Measurements from ENCODE around the gene SLC25A40.
"Not testable (repeated sequence)": the region's sequence is repeated elsewhere in the genome, so short reads cannot be mapped to it uniquely, and the experiment has no call there.

Gene SLC25A40, protein sequence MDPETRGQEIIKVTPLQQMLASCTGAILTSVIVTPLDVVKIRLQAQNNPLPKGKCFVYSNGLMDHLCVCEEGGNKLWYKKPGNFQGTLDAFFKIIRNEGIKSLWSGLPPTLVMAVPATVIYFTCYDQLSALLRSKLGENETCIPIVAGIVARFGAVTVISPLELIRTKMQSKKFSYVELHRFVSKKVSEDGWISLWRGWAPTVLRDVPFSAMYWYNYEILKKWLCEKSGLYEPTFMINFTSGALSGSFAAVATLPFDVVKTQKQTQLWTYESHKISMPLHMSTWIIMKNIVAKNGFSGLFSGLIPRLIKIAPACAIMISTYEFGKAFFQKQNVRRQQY

DNA sequence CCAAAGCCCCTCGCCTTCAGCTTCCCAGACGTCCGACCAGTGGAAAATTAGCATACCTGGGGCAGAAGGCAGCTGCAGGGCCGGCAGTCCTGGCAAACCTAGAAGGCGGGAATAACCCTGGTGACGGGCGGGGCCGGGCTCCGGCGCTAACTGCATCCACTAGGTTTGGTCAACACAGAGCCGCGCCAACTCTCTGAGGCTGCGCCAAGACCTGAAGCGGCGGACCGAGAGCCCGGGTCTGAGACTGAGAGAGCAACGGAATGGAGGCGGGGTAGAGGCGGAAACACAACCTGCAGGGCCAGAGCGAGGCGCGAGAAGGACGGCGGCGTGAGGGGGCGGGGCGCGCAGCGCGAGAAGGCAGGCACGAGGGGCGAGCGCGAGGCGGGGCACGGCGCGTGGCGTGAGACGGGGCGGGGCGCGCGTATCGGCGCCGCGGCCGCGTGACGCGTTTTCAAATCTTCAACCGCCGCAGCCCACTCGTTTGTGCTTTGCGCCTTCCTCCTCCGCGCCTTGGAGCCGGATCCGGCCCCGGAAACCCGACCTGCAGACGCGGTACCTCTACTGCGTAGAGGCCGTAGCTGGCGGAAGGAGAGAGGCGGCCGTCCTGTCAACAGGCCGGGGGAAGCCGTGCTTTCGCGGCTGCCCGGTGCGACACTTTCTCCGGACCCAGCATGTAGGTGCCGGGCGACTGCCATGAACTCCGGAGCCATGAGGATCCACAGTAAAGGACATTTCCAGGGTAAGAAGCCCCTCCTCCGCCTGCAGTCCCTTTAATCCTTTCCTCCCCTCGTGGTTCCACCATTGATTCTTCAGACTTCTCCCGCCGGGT is at the start of gene SLC25A40, which contains the start of gene DBF4:
SLC25A40 (minus strand) TSS at position 321 of the 829 bp plus-strand sequence. CDS start 17,633 bp downstream, outside the sequence.
DBF4 (plus strand) TSS at position 454 of the 829 bp plus-strand sequence; CDS start at position 694, 240 bp downstream.
- peak; percentile 83 for DNase-seq

DNA sequence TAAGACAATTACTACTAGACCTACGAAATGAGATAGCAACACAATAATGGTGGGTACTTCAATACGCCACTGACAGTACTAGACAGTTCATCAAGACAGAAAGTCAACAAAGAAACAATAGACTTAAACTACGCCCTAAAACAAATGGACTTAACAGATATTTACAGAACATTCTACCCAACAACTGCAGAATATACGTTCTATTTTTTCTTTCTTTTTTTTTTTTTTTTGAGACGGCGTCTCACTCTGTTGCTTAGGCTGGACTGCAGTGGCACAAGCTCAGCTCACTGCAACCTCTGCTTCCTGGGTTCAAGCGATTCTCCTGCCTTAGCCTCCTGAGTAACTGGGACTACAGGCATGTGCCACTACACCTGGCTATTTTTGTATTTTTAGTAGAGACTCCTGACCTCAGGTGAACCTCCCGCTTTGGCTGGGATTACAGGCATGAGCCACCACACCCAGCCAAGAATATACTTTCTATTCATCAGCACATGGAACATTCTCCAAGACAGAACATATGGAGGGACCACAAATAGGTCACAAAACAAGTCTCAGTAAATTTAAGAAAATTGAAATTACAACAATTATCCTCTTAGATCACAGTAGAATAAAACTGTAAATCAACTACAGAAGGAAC is 46.7 kb upstream of the SLC25A40 start:
- DNase-seq: not testable (repeated sequence)

DNA sequence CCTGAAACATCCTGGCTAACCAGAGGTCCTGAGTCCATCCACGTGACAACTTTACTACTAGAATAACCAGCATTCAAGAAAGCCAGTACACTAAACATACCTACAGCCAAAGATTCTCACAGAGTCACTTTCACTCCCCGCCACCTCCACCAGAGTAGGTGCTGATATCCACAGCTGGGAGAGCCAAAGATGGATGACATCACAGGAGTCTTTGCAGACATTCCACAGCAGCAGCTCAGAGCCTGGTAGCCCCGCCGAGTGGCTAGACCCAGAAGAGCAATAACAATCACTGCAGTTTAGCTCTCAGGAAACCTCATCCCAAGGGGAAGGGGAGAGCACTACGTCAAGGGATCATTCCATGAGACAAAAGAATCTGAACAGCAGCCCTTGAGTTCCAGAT is 44.4 kb upstream of the SLC25A40 start:
- no peak for DNase-seq

DNA sequence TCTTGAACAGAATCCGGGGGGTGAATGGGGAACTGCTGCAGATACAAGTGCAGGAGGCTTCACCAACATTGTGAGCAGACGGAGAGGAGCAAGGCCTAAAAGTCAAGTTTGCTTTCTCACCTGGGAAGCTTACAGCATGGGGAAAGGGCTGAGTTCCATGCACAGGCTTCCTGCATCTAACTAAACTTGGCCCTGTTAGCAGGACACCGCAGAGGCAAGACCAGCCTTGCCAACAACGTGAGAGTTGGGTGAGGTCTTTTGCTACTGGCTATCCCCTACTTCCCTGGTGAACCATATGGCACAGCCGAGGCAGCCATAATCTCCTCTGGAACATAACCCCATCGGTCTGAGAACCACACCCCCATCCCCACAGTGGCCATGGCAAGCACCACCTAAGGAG is 43.7 kb upstream of the SLC25A40 start:
- no peak for DNase-seq

DNA sequence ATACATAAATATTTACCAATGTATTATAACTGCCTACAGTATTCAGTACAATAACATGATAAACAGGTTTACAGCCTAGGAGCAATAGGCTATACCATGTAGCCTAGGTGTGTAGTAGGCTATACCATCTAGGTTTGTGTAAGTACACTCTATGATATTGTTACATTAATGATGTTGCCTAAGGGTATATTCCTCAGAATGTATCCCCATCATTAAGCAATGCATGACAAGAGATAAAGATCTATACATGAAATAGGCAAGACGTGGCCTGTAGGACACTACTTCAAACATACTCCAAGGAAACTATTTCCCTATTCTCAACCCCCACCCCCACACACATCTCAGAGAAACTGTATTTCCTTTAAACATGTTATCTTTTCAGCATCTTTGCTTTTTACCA is 42.6 kb upstream of the SLC25A40 start:
- DNase-seq: no peak

DNA sequence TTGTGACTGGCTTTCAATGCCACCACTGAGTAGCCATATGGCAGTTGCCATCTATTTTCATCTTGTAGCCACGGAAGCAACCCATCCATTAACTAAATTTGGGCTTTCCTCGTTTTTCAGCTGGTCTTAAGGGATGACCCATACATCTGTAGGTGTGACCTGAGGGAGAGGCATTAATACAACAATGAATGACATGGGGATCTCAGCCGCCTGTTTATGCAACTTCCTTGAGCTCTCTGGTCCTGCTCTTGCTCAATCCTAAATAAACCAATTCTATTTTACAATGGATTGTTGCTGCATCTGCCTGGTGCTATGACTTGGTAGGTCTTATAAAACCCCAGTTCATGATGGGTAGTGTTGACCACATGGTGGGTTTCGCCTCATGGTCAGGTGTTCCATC is 36.0 kb upstream of the SLC25A40 start:
- DNase-seq: no peak

DNA sequence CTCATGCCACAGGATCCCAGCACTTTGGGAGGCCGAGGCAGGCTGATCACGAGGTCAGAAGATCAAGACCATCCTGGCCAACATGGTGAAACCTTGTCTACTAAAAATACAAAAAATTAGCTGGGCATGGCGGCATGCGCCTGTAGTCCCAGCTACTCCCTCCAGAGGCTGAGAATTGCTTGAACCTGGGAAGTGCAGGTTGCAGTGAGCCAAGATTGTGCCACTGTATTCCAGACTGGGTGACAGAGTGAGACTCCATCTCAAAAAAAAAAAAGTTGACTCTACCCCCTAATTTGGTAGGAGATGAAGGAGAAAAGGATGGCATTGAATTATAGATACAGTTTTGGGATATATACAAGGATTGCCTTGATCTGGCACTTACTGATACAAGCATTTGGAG is 32.7 kb upstream of the SLC25A40 start:
- DNase-seq: not testable (repeated sequence)

DNA sequence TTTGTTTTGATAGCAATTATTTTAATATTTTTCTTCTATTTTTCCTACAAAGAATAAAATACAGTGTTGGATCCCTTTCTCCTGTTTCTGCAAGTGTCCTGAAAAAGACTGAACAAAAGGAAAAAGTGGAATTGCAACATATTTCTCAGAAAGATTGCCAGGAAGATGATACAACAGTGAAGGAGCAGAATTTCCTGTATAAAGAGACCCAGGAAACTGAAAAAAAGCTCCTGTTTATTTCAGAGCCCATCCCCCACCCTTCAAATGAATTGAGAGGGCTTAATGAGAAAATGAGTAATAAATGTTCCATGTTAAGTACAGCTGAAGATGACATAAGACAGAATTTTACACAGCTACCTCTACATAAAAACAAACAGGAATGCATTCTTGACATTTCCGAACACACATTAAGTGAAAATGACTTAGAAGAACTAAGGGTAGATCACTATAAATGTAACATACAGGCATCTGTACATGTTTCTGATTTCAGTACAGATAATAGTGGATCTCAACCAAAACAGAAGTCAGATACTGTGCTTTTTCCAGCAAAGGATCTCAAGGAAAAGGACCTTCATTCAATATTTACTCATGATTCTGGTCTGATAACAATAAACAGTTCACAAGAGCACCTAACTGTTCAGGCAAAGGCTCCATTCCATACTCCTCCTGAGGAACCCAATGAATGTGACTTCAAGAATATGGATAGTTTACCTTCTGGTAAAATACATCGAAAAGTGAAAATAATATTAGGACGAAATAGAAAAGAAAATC is 31.2 kb upstream of the SLC25A40 start:
- not testable (repeated sequence) for DNase-seq

DNA sequence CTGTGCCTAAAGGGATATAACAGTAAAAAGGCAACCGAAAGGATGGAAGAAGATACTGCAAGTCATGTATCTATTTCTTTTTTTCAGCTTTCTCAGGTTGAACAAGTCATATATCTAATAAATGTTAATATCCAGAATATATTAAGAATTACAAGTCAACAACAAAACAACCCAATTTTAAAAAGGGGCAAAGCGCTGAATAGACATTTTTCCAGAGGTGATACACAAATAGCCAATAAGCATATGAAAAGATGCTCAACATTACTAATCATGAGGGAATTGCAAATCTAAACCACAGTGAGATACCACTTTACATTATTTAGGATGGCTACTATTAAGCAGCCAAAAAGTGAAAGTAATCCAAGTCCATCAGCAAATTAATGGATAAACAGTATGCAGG is 23.1 kb upstream of the SLC25A40 start:
- no peak for DNase-seq

DNA sequence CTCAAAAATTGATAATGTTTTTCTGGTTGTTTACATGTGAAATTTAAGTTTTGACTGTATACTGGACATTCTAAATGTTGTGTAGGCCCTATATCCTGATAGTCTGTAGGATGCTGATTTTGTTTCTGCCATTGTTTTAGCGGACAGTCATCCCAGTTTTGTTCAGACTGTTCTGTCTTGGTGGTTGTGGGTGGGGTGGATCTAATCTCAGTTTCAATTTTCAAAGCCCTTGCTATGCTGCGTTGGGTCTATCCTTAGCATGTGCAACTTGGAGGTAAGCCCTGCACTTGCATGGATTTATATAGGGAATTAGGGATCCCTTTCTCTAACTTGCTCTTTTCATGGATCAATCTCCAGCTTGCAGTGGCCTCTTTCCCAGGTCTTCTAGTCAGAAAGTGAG is 19.2 kb upstream of the SLC25A40 start:
- no peak for DNase-seq

DNA sequence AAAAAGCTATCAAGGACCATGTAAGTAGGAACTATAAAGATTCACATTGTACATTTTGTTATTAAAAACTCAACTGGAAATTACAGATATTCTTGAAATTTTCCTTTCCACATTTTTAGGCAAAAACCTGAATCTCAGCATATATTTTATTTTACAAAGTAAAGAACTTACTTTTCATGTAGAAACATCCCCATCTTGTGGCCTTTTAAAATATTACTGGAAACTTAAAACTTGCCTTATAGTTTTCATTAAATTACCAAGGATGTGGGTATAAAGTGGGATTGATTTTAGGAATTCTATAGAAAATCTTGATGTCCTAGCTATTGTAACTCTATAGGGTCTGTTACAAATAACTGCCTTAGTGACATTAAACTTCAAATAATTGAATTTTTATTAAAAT is 10.7 kb upstream of the SLC25A40 start:
- no peak for DNase-seq

DNA sequence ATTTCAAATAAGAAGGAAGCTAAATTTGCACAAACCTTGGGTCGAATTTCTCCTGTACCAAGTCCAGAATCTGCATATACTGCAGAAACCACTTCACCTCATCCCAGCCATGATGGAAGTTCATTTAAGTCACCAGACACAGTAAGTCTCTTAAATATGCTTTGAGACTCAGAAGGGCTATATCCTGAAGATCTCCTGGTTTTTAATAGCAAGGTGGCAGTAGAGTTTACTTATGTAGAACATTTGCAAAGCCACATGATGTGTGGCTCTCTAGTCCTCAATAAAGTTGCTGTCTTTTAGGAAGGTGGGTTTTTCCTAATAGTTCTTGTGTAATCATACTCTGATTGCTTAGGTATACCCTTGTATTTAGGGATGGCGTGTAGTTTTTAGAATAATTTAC is 8.9 kb upstream of the SLC25A40 start:
- DNase-seq: no peak

DNA sequence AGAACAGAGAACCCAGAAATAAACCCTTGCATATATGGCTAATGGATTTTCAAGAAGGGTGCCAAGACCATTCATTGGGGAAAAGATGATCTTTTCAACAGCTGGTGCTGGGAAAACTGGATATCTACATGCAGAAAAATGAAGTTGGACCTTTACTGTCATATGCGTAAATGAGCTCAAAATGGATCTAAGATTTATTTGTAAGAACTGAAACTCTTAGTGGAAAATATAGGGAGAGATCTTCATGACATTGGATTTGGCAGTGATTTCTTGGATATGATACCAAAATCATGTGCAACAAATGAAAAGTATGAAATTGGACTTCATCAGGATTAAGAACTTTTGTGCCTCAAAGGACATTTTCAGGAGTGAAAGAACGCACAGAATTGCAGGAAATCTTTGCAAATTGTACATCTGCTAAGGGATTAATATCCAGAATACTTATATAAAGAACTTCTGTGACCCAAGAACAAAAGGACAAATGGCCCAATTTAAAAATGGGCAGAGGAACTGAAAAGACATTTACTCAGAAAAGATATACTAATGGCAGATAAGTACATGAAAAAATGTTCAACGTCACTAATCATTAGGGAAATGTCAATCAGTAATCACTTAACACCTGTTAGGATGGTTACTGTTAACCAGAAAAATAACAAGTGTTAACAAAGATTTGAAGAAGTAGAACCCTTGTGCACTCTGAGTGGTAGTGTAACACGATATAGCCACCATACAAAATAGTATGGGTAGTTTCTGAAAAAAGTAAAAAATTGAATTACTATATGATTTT is 6.2 kb upstream of the SLC25A40 start:
- no peak for DNase-seq

DNA sequence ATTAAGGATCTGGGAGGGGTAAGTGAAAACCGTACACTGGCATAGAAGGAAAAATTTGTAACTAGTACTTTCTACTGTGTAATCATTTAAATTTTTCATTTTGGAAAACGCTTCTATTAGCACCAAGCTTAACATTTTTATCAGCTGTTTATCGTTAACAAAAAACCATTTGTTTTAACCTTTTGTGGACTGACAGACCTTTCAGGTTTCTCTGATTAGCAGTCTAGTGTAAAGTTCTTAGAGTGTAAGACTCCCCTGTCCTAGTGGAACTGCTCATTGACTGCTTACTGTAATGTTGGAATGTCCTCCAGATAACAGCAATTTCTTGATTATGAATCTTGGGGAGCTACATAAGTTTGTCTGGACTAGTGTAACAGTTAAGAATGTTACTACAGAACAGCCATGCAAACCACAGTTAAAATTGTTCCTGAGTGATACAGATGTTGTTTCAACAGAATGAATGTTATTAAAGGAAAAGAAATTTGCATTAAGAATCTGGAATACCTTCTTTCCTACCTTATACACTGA is 2.1 kb upstream of the SLC25A40 start:
- DNase-seq: no peak

DNA sequence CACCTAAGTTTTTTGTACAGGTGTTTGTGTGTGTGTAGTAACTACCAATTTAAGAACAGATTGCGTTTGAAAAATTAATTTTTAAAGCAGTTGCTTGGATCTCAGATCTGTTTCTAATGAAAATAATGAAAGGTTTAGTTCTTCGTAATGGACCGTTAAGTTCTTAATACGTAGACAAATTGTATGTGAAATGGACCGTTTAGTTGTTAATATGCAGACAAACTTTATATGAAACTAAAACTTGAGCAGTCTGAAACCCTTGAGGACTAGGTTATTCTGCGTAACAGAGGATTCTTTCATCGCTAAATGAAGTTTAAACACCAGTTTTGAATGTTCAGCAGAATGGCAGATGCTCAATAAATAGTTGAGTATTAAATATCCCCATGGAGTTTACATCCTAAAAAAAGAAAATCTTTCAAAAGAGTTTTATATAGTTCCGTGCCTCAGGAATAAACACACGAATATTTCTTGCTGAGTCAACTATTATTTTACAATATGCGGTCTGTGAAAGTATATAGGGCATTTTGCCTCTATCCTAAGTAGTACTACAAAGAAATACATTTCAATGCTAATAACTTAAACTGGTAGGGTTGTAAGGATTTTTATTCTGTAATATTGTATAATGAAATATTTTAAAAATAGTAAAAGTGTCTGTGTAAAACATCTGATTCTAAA is 1.3 kb upstream of the SLC25A40 start:
- no peak for DNase-seq

DNA sequence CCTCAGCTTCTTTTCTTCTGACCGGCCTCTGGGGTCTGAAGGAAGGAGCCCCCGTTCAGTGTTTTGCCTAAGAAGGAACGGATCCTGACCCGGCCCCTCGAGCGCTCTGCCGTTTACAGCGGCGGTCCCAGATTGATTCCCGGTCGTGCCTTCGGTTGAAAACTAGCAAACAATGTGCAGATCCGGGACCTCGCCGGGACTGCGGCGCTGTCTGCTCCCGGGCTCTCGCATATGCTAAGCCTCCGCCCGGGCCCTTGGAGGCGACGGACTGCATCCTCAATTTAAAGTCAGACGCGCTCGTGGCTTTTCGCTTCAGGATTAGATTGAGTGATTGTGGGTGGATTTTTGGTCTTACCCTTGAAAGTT is 692 bp upstream of the SLC25A40 start:
- DNase-seq: peak; percentile 21

DNA sequence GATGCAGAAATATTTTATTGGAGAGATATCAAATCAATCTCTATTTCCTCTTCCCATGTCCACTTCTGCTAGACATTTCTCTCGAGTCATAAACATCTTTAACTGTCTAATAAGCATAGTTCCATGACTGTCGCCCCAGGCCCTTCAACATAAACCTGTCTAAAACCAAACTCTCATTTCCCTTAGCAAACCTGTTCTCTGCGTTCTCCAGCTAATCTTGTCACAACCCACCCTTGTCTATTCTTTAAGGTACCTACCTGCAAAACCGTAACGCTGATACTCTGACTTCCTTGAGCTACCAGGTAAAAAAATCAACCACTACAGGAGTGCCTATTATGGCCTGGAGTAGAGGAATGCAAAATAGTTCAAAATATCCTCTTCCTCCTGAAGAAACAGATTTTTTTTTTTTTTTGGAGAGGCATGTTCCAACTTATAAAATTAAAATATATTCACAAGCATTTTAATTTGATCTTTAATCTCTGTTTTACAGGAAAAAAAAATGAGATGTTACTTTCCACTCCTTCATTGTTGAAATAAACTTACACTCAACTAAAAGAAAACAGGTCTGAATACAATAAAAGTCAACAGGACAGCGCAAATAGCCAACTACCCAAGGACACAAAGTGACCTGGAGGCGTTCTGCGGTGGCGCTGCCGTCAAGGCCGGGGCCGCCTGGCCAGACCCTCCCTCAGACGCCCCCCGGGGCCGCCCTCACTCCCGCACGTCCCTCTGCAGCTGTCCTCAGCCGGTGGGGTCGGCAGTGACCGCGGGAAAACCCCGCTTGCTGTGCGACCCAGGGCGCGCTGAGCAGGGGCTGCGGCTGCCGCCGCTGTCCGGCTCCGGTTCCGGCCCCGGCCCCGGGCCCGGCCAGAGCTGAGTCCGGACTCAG is 765 bp downstream of the SLC25A40 start:
- DNase-seq: no peak

DNA sequence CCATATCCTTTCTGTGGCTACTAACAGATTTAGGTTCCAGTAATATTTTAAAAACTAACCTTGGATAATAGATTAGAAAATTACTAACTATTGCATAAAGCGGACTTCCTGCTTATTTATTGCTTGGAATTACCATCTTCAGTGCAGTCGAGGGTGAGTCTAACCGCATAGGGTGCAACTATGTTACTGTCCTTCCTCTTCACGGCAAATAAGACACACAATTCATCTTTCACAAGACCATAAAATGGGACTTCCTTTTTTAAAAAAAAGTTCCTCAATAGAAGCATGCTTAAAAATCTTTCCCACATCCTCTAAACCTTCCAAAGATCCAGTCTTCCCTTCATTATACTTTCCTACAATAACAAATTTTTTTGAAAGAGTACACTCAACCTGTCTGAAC is 2.1 kb downstream of the SLC25A40 start:
- no peak for DNase-seq

DNA sequence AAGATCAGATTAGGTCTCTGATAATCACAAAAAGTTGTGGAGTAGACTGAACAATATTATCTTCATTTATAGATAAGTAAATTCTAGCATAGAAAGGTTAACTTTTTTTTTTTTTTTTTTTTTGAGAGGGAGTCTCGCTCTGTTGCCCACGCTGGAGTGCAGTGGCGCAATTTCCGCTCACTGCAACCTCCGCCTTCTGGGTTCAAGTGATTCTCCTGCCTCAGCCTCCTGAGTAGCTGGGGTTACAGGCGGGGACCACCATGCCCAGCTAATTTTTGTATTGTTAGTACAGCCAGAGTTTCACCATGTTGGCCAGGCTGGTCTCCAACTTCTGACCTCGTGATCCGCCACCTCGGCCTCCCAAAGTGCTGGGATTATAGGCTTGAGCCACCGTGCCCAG is 2.8 kb downstream of the SLC25A40 start:
- not testable (repeated sequence) for DNase-seq

DNA sequence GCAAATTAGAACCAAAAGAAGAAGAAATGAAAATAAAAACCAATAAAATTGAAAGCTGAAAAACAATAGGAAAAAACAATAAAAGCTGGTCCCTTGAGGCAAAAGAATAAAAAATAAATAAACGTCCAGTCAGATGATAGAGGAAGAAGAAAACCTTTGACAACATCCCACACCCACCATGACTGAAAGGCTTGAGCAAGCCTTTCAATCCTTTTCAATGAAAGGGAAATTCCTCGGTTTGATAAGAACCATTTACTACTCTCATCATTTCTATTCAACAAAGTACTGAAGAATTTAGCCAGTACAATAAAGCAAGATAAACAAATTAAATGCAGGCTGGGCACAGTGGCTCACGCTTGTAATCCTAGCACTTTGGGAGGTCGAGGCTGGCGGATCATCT is 3.8 kb downstream of the SLC25A40 start:
- DNase-seq: no peak
